ENCODE measurements around the gene ZFX.

Gene ZFX

DNA sequence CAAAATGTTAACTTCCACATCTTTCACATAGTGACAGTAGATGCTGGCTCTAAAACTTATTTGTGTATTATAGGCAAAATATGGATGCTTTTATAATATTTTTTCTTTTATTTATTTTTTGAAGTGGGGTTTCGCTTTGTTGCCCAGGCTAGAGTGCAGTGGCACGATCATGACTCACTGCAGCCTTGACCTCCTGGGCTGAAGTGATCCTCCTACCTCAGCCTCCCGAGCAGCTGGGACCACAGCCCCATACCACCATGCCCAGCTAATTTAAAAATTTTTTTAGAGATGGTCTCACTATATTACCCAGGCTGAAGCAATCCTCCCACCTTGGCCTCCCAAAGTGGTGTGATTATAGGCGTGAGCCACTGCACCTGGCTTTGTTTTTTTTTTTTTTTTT is 48.6 kb downstream of the ZFX start:
- FAIRE-seq (no peak), DNase-seq (ENCODE audit: insufficient read length, low spot score) (no peak)

GRCh38 chrX:24200133-24200532 is 50.6 kb downstream of the ZFX start:
- DNase-seq (ENCODE audit: insufficient read length, low spot score) (no peak), FAIRE-seq (peak; percentile 81)

GRCh38 chrX:24201216-24201615 is 51.7 kb downstream of the ZFX start:
- FAIRE-seq (no peak), DNase-seq (ENCODE audit: insufficient read length, low spot score) (no peak)

DNA sequence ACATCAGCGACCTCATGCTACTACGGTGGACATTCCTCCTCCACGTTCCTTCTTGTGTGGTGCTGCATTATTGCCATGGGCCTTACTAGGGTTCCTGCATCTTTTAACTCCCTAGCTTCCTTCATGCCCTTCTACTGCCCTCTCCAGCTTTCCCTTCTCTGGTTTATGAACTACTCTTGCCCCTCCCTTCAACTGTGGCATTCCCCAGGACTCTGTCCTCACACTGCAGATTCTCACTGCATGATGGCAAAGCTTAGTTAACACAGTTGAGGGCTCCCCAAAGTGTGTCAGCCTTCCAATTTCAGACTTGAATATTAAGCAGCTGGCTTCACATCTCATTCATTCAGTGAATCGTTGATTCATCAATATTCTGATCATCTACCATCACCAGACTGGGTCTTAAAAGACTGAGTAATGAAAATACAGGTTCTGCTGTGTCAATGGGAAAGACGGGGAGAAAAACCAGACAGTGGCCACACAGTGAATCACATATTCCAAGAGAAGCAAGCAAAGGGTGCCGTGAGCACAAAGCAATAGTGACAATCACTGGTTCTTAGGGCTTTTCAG is 53.0 kb downstream of the ZFX start:
- no peak for DNase-seq (ENCODE audit: insufficient read length, low spot score)
- peak; percentile 31 for FAIRE-seq

- no peak for DNase-seq (ENCODE audit: insufficient read length, low spot score)
- FAIRE-seq = peak; percentile 72
These were observed 53.7 kb downstream of the ZFX start for GRCh38 chrX:24203072-24203808.

GRCh38 chrX:24204331-24204730 is 54.8 kb downstream of the ZFX start:
- DNase-seq (ENCODE audit: insufficient read length, low spot score) (no peak), FAIRE-seq (peak; percentile 80)

GRCh38 chrX:24204958-24205357 is 55.4 kb downstream of the ZFX start:
- no peak for DNase-seq (ENCODE audit: insufficient read length, low spot score)
- peak; percentile 20 for FAIRE-seq

DNA sequence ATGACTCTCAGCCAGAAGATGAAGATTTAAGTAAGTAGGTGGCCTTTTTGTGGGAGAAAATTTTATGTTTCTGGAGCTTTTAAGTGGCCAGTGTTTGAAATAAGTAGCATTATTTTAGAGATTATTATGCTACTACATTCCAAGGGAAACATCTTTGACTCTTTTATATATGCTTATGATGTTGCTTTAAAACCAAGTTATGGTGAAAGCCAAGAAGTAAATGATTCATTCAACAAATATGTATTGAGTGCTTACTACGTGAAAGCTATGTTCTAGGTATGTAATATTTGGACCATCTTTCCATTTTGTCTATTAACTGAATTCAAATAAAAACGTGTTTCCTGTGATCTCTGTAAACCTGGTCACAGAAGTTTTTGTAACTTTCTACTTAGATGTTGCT is 58.3 kb downstream of the ZFX start:
- DNase-seq (ENCODE audit: insufficient read length, low spot score) = peak; percentile 26

DNA sequence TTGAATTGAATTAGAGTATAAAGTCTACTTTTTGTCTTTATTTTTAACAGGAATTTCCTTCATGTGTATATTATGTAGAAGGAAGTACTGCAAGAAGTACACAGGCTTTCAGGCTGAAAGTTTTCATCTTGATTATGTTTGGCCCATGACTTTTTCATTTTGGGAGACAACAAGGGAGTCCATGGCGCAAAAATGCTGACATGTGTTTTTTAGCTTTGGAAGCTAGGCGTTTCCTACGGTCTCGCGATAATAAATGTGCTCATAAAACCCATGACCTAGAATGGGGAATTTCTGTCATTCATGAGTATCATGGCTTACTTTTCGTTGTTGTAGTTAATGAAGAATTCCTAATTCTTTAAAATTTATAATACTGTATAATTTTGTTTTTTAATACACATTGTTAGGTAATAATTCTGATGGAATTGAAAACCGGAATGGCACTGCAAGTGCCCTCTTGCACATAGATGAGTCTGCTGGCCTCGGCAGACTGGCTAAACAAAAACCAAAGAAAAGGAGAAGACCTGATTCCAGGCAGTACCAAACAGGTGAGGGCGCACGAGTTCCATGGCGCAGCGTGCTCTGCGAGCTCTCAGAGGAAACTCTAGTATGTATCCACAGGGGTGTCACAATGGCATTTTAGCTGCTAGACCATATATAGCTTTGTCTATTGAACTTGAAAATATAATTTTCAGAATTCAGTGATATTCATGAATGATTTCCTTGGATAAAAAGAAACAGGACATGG is 59.1 kb downstream of the ZFX start:
- DNase-seq (ENCODE audit: insufficient read length, low spot score) = no peak
- FAIRE-seq = peak; percentile 9

More for the DNA sequence above, 58.3 kb downstream of the ZFX start:
- FAIRE-seq = no peak

- FAIRE-seq (peak; percentile 93), DNase-seq (ENCODE audit: insufficient read length, low spot score) (no peak)
These were observed 60.7 kb downstream of the ZFX start for GRCh38 chrX:24210190-24210589.

GRCh38 chrX:24214568-24214967 is 65.0 kb downstream of the ZFX start:
- FAIRE-seq (peak; percentile 28), DNase-seq (ENCODE audit: insufficient read length, low spot score) (no peak)

- DNase-seq (ENCODE audit: insufficient read length, low spot score) (no peak), FAIRE-seq (no peak)
These were observed 65.7 kb downstream of the ZFX start for GRCh38 chrX:24215272-24215671.

GRCh38 chrX:24216037-24216436 is 66.5 kb downstream of the ZFX start:
- DNase-seq (ENCODE audit: insufficient read length, low spot score) (no peak), FAIRE-seq (peak; percentile 80)

GRCh38 chrX:24216827-24217226 is 67.3 kb downstream of the ZFX start:
- FAIRE-seq (peak; percentile 4), DNase-seq (ENCODE audit: insufficient read length, low spot score) (no peak)

DNA sequence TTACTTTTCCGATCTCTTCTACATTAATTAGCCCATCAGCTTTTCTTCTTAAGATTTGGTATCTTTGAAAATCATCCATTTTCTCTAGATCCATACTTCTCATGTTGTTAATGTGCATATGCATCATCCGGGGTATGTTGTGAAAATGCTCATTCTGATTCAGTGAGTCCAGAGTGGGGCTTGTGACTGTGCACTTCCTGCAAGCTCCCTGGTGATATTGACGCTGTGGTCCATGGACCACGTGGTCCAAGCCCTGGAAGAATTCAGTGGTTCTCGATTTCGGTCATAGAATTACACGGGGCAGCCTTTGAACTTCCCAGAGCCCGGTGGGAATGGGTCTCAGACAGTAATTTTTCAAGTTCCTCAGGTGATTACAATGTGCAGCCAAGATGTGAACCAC is 69.8 kb downstream of the ZFX start:
- no peak for DNase-seq (ENCODE audit: insufficient read length, low spot score)
- FAIRE-seq = peak; percentile 16

- no peak for DNase-seq (ENCODE audit: insufficient read length, low spot score)
These were observed 72.3 kb downstream of the ZFX start for GRCh38 chrX:24221872-24222271.

DNA sequence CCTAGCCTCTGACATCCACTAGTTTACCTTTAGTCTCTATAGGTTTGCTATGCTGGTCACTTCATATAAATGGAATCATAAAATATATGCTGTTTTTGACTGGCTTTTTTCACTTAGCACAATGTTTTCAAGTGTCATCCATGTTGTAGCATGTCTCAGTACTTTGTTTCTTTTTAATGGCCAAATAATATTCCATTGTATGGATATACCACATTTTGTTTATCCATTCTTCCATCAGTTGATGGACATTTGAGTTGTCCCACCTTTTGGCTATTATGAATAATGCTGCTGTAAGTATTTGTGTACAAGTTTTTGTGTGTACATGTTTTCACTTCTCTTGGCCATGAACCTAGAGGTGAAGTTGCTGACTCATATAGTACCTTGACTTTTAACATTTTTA is 75.7 kb downstream of the ZFX start:
- FAIRE-seq (no peak), DNase-seq (ENCODE audit: insufficient read length, low spot score) (no peak)

More at GRCh38 chrX:24221872-24222271, 72.3 kb downstream of the ZFX start:
- no peak for FAIRE-seq

DNA sequence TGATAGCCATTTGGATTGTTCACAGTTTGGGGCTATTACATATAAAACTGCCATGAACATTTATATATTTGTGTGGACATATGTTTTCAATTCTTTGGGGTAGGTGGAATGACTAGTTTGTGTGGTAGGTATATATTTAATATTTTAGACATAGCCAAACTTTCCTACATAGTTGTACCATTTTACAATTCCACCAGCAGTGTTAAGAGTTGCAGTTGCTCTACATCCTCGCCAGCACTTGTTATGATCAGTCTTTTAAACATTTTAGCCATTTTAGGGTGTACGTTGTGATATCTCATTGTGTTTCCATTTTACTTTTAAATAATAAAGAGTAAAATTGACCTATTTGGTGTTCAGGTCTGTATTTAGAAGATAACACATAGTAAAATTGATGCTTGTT is 76.6 kb downstream of the ZFX start:
- DNase-seq (ENCODE audit: insufficient read length, low spot score) (no peak), FAIRE-seq (no peak)

GRCh38 chrX:24228596-24228995 is 79.1 kb downstream of the ZFX start:
- DNase-seq (ENCODE audit: insufficient read length, low spot score) (no peak), FAIRE-seq (no peak)

DNA sequence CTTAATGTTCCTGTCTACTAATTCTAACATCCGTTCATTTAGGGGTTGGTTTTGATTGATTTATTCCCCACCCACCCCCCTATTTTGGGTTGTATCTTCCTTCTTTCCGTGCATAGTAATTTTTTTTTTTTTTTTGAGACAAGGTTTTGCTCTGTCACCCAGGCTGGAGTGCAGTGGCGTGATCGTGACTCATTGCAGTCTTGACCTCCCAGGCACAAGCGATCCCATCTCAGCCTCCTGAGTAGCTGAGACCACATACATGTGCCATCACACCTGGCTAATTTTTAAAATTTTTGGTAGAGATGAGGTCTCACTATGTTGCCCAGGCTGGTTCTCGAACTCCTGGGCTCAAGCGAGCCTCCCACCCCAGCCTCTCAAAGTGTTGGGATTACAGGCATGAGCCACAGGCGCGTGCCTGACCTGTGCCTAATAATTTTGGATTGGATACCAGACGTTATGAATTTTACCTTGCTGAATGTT is 79.9 kb downstream of the ZFX start:
- no peak for DNase-seq (ENCODE audit: insufficient read length, low spot score)
- no peak for FAIRE-seq

- FAIRE-seq (no peak), DNase-seq (ENCODE audit: insufficient read length, low spot score) (no peak)
These were observed 80.4 kb downstream of the ZFX start for GRCh38 chrX:24229976-24230375.

- DNase-seq (ENCODE audit: insufficient read length, low spot score) (peak; percentile 90), FAIRE-seq (peak; percentile 90)
These were observed 81.6 kb downstream of the ZFX start for GRCh38 chrX:24231131-24231540.
